Stimulated activated CD4-positive, alpha-beta T cell treated with anti-CD3 and anti-CD28 coated beads, Interleukin-4, amount 100 ng/mL, for 1 hour (primary cell): ENCODE data around the gene PPM1H.

Source experiments
- DNase-seq: peaks from one replicate; pipeline ENCODE4 v3.0.0-alpha.2; 2020

Gene PPM1H

DNA sequence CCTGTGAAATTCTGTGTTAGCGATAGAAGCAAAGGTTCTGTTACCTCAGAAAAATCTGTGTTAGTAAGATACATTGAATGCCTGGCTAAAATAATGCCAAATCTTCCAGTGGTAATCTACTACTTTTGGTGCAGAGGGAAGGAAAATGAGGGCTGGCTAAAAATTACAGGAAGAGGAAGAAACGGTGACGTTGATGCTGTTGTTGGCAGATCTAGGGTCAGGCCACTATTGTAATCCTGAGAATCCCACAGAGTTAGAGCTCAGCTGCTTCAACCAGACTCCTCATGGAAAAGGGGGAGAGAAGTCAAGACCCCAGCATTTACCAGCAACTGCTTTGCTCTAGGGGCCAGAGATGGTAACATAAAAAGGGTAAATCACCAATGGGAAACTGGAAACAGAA is 145.1 kb downstream of the PPM1H start:
- no peak for DNase-seq

DNA sequence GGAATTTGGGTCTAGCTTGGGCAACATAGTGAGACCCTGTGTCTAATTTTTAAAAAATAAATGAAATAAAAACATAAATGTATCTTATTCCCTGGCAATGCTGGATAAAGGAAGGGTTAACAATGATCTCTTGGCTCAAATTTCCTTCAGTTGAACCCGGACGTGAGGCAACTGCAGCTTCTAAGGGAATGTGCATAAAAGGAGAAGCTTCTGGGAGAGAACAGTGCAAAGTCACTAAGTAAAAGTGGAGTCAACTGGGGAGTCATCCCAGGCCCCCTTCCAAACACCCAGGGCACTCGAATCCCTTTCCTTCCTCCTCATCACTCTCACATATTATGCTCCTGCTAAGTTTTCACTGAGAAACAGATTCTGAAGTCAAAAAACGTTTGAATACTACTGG is 147.3 kb downstream of the PPM1H start:
- DNase-seq, result no peak

DNA sequence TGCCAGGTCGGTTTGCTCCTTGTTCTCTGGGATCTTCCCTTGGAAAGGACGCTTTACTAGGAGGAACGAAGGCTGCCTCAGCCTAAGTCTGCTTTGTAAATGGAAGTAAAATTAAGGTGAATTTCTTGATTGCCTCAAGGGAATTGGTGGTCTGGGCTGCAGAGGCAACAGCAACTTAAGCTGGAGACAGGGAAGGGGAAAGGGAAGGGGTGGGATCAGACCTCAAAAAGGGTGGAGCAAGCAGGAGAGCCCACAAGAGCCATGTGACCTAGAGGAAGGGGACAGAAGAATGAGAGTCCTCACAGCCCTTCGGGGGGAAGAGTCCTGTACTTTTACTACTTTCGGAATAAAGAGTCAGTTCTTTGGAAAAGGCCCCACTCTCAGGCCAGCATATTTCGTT is 147.9 kb downstream of the PPM1H start:
- DNase-seq, result no peak

DNA sequence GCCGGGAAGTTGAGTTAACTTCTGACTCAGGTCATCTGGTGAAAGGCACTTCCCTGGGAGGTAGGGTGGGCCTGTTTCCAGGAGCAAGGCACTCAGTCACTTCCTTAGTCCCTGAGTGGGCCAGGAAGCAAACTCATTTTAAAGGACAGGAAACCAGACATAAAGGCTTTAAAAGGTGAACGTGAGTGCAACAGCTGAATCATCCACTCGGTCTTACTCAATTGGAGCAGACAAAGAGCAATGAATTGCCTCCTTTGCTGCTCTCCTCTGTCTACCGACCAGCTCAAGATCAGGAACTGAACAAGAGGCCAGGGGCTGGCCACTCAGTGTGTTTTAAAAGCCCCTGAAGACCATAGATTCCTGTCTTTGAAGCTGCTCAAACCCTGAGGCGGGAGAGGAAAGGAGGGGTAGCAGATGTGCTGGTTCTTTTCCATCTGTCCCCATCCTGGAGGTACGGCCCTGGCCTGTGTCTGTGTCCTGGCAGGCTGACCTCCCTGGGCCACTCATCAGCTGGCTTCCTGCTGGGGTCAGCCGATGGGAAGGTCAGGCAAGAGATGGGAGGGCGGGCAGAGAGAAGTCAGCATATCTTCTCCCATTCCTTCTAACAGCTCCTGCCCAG is 148.9 kb downstream of the PPM1H start:
- no peak for DNase-seq

DNA sequence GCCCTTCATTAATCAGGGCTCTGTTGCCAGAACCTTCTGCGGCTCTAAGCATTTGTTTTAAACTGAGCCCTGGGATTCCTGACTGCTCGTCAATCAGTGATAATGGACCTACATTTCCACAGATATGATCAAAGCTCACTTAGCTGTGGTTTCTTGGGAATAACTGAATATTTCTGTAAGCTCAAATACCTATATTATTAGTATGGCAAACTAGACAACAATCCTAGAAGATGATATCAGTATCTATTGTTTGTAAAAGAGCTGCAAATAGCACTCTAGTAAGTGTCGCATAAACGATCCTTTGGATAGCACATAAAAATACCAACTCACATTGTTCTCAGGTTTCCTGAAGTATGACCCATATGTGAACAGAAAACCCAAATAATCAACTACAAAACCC is 150.4 kb downstream of the PPM1H start:
- DNase-seq, result no peak

DNA sequence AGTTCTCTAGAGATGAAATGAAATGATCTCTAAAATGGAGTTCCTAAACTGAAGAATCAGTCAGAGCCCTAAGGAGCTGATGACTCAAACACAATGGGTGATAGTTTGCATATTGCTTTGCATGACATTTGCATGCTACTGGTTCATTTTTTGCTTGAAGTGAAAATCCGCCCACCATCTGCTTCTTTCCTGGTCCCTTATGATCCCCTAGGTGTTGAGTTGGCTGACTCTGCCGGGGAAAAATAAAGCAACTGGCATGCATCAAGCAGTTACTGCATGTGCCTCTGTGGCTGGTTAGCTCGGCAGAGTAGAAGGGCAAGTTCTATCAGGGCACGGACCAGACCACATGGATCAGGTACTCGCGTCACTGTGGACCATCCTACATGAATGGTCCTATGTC is 151.1 kb downstream of the PPM1H start:
- DNase-seq, result no peak

DNA sequence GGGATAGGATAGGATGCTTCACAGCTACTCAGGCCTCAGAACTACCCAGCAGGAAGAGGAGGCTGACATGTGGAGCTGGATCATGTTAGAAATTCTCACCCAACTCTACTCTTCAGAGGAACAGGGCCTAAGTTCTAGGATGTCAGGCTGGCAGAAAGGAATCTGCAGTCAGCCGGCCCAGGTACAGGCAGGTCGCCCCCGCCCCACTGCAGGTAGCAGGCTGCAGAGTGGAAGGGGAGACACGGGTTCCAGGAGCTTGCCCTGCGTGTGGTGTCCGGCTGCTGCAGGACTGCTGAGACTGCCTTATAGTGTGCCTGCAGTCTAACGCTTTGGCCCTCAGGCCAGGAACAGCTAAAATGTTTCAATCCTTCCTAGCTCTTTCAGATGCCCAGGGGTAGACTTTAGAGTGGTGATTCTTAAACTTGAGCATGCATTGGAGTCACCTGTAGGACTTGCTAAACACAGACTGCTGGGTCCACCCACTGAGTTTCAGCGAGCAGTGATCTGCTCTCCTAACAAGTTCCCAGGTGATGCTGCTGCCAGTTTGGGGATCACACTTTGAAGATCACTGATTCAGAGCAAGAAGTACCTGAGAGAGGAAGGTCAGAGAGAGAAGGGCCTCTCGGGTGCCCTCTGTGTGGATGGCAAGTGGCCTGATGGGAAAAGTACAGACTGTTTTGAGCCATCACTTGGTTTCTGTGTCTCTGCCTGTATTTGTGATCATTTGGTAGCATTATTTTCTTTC is 153.6 kb downstream of the PPM1H start:
- DNase-seq, result no peak

DNA sequence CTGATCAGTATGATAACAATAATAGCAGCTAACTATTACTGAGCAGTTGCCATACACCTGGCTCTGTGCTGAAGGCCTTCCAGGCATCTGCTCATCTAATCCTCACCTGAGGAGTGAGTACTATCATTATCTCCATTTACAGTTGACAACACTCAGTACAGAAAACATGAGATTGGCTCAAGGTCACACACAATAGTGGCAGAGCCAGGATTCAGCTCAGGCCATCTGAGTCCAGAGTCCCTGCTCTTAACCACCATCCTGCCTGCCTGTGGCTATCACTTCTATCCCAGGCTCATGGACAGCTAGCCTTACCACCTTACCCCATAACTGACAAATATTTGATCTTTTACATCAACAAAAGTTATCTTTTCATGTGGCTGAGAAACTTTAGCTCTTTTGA is 155.5 kb downstream of the PPM1H start:
- DNase-seq, result no peak

DNA sequence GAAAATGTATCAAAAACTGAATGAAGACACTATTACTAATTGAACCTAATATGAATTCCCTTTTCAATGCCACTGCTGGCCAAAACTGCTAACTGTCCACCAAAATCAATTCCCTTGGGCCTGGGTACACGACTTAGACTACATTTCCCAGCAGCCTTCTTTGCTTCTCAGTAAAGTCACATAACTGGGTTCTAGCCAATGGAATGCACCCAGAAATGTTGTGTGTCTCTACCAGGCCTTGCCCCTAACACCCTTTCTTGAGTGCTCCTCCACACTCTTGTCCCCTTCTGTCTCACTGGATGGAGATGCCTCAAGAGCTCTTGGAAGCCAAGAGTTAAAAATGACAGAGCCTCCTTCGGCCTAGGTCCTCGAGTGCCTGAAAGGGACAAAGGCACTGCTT is 156.8 kb downstream of the PPM1H start:
- no peak for DNase-seq

DNA sequence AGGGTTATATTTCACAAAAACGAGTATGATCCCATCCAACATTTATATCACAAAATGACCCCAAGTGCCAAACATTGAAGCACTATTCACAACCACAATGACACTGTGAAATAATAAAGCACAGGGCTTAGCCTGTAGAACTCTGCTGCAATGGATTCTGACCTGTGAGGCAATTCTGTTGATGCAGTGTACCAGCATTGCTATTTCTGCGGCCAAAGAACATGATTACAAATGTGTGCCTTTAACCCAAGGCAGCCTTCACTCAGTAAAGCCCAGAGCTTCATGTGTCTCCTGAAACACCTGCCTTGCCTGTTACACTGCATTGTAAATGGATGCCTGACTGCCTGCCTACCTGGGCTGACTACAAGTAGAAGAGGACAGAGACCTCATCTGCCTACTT is 158.0 kb downstream of the PPM1H start:
- DNase-seq, result no peak

DNA sequence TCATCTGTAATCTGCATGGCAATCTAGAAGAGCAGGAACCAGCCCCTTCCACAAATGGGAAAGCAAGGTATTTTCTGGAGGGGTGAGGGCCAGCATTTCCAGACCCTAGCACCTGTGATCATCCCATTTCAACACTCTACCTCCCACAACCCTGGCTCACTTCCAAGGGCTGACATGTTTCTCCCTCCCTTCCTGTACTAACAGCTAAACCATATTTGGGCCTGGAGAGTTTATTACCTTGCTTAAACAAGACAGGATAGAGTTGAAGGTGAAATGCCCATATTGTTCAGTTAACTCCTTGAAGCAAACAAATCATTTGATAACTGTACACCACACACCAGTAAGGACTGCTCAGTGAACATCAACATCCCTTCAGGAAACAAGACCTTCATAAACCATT is 158.4 kb downstream of the PPM1H start:
- DNase-seq, result no peak

DNA sequence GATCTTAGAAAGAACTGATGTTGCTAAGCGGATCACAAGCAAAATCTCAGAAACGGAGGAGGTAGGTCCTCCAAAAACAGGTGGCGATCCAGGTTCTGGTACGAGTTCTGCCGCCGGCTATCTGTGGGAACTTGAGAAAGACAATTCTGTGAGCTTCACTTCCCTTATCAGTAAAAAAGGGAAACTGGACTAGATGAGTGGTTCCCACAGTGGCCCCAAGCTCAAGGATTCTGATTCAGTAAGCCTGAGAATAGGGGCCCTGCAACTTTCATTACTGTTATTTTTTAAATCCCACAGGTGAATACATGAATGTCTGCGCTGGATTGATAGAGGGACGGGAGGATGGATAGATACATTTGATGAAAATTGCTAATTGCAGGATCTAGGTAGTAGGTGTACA is 160.2 kb downstream of the PPM1H start:
- no peak for DNase-seq

DNA sequence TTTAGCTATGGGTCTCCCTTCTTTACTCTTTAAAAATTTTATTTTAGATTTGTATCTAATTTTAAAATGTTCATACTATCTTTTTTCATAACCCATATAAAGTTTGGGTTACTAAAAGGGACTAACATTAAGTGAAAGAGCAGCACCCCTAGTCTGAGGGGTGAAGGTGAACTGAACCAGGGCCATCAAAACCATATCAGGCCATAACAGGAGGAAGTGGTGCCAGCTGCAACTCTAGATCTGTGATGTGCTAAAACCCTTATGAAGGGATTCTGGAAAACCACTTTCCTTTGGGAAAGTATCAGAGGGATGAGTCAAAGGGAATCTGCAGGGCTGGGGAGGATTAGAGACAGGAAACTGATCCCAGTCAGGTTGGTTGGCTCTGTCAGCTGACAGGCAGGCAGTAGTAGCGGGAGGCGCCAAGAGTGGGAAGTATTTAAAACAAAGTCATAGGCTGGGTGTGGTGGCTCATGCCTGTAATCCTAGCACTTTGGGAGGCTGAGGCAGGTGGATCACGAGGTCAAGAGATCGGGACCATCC is 162.5 kb downstream of the PPM1H start:
- DNase-seq, result no peak

DNA sequence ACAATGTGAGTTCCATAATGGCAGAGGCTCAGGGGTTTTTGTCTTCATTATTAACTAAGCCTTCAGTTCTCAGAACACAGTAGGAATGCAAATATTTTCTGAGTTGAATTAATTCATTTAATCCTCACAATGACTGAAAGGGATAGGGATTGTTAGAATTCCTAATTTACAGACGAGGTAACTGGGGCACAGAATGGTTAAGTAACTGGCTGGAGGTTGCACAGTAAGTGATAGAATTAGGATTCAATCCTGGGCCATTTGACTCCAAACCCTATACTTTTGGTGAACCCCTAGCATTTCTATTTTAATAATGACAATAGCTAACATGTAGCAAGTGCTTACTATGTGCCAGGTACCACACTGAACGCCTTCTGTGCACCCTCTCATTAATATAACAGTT is 163.1 kb downstream of the PPM1H start:
- no peak for DNase-seq

DNA sequence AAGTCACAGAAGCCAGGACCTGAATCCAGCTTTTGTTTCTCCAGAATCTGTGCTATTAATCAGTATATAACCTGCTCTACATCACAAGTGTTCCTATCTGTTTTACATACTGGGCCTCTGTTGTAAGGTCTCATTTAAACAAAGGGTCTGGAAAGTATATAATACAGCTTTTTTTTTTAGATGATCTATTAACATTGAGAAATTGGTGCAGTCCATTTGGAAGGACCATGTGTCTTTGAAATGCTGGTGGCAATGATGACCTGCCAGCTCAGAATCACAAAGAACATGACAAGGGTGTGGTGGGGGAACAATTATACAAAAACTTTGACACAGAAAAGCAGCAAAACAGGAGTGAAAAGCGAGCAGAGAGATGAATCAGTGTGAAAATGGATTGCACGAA is 164.6 kb downstream of the PPM1H start:
- no peak for DNase-seq

DNA sequence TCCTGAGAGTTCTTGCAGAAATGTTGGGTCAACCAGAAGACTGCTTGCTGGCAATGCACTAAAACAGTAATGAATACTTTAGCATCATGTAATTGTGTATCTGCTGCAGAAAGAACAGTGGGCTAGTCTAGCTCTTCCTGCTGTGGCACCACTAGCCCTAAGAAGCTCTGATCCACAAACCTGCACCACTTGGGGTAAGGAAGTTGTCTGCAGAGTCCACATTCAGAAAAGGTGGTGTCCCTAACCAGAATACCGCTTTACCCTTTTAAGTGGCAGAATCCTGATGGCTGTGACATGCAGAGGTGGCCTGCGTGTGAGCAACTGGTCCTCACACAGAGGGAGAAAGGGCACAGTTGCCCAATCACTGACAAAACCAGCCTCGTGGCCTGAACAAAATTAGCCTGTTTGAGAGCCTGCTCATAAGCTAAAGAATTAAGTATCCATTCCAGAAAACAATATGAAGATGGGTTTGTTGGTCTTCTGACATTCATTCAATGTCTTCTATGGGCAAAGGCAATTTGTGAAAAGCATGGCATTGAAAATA is 165.8 kb downstream of the PPM1H start:
- no peak for DNase-seq

DNA sequence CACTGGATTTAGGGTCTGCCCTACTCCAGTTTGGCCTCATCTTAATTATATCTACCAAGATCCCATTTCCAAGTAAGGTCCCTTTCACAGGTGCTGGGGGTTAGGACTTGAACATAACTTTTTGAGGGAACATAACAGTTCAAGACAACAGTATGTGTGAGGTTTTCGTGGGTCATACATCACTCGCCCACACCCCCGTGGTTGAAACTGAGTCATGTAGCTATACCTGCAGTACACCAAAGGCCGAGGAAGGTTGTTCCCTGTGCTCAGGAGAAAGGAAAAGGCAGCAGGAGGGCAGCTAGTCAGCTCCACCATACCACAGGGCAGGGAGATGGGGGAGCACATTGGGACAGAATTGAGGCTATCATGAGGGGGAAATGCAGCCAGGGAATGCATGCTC is 167.0 kb downstream of the PPM1H start:
- no peak for DNase-seq

DNA sequence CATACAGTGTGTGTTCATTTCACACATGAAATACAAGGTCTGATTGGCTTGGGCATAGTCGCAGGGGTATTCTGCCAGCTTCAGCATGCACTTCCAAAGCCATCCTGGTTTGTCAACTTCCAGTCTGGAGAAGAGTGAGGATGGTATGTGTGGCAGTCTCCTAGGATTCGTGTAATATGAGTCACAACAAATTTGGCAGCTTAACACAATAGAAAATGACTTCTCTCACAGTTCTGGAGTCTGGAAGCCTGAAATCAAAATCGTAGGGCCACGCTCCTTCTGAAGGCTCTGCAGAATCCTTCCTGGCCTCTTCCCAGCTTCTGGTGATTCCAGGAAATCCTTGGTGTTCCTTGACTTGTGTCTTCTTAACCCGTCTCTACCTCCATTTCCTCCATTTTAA is 167.5 kb downstream of the PPM1H start:
- no peak for DNase-seq

DNA sequence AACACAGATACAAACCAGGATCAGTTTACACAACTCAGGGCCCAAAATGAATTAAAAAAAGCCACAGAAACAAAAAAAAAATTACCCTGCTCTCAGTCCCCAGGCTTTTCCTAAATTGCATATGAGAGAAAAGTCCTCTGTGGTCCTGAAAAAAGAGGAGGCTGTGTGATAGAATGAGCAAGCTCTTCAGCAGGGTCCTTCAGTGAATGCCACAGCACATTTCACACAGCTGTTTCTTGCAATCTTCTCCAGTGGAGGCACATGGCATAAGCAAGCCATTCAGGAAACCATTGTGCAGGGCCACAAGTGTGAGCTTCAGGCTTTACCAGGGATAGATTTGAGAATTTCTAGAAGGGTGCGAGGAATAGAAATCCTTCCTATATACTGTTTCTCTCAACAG is 168.5 kb downstream of the PPM1H start:
- DNase-seq, result no peak

DNA sequence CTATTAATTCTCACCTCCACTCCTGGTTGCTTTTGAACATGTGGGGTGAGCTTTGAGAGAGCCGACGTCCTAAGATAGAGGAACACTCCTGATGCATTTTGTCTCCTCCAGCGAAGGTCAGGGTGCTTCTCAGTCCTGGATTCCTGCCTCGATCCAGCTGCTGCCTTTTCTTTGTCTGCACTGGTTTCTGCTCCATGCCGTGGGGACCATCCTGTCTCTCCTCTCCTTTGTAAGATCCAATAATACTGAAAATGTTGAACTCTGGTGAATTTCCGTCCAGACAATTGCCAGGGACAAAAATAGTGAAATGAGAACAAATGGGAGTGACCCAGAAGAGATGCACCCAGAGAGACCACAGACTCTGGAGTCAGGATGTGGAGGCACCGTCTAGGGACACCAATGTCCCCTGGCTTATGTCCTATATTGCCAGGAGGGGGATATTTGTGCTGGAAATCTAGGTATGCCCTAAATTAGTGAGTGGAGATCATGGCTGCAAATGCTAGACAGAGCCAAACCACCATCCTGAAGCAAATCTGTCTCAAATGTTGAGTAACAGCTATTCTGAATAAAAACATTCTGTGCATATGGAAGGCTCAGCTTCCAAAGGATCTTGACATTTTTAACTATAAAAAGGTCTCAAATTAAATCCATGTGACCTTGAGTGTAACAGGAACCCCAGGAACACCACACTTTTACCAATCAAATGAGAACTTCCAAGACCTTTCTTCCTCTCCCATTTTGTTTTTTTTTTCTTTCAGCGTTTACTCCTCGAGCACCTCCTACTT is 170.9 kb downstream of the PPM1H start:
- no peak for DNase-seq

DNA sequence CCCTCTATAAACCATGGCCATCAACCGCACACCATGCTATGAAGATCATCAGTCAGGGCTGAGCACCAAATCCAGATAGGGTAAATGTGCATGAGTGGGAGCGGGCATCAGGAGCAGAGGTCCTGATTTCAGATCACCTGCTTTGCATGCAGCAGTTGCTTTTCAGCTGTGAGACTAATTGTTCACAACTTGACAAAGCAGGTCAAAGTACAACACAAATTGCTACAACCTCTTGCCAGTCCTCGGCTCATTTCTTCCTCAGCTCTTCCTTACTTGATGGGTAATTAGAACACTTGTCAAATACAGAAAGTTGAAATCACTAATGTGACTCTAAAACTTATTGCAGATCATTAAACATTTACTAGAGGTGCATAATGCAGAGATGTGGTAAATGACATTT is 171.6 kb downstream of the PPM1H start:
- DNase-seq, result no peak

DNA sequence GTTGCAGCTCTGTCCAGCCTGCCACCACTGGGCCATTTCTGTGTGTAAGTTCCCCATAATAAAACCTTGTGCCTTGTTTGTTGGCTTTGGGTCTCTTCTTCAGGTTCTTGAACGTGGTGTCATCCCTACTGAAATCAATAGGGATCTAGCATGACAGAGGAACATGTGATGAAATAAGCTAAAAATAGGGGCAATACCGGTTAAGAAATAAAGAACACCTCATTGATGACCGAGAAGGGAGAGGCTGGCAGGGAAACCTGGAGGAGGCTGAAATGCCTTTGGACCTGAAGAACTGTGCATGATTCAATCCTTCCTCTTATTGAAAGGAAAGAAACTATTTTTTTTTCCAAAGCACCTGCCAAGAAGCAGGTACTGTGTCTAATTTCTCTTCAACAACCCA is 172.3 kb downstream of the PPM1H start:
- no peak for DNase-seq

DNA sequence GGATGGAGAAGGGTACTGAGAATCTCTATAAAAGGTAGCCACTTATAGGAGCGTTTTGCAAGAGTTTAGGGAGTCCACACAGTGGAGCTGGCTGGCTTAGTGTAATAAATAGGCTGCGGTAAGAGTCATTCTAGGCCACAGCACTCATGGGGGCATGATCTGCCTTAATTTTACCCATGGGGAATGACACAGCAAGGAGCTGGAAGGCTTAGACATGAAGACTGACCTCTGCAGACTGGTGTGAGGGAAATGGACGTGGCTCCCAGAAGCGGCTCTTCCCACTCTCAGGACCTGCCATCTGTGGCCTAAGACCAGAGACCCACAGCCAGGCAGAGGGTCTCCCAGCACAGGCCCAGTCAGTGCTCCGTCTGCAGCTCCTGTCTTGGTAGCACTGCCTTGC is 173.3 kb downstream of the PPM1H start:
- no peak for DNase-seq

DNA sequence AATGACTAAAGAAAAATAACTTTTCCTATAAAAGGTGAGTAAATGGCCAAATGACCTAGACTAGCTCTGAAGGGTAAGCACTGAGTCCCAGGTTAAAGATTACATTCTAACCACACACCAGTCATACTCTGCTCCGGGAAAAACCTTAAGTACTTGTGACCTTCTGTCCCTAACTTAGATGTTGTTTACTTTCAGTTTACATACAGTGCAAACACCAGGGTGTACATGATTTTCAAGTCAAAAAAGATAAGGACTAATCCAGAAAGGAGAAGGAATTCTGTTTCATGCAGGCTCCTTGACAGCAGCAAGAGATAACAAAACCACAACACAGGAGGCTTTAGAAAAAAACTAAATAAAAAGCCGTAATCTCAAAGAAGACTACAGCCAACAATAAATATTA is 174.2 kb downstream of the PPM1H start:
- no peak for DNase-seq
